T47D (cell line): ENCODE results near the gene CC2D2A.
A peak's percentile ranks its signal among the peaks of the same experiment; 100 is the strongest.

ENCODE experiments used
- DNase-seq, 2 experiments: peaks; one replicate each; pipeline versions ENCODE4 v3.0.0 to v3.0.0-alpha.2; 2011 to 2012; ENCODE audit warnings: low read depth in 1 of 2, low spot score in 1 of 2
- JUND ChIP-seq: IDR thresholded peaks from 2 replicates; pipeline ENCODE4 v1.6.1; 2012; ENCODE audit warnings: low read depth
- in situ Hi-C: cut with HindIII; loops from 2 replicates; pipeline ENCODE4 v1.10.0; 2016; ENCODE audit warnings: low sequenced_read_pairs, low pct_unique_long_range_greater_than_20kb

Gene CC2D2A

GRCh38 chr4:15444879-15445547 is 24.7 kb upstream of the CC2D2A start:
- in situ Hi-C loops = no loop called here
- DNase-seq = peak in 1 of 2 experiments; percentile 38
- TF ChIP-seq JUND = no peak

- in situ Hi-C loops = no loop called here
- no peak for DNase-seq
- TF ChIP-seq JUND = no peak
These were observed 18.4 kb upstream of the CC2D2A start for GRCh38 chr4:15451181-15451865.

- in situ Hi-C loops = no loop called here
- DNase-seq = no peak
- no peak for TF ChIP-seq JUND
These were observed 17.6 kb upstream of the CC2D2A start for GRCh38 chr4:15451866-15452765.

GRCh38 chr4:15455290-15455689 is 14.4 kb upstream of the CC2D2A start:
- no peak for TF ChIP-seq JUND
- DNase-seq = no peak
- in situ Hi-C loops = no loop called here

GRCh38 chr4:15457406-15458201 is 12.1 kb upstream of the CC2D2A start:
- TF ChIP-seq JUND = no peak
- in situ Hi-C loops = no loop called here
- DNase-seq = peak; percentile 16 to 37

- TF ChIP-seq JUND = no peak
- no peak for DNase-seq
- in situ Hi-C loops = no loop called here
These were observed 11.1 kb upstream of the CC2D2A start for GRCh38 chr4:15458616-15459015.

GRCh38 chr4:15459706-15460105 is 10.0 kb upstream of the CC2D2A start:
- no peak for DNase-seq
- in situ Hi-C loops = no loop called here
- TF ChIP-seq JUND = no peak

- in situ Hi-C loops = no loop called here
These were observed 3.1 kb upstream of the CC2D2A start for GRCh38 chr4:15466596-15466995.

GRCh38 chr4:15470128-15470475 is 420 bp downstream of the CC2D2A start:
- in situ Hi-C loops = no loop called here
- no peak for DNase-seq
- TF ChIP-seq JUND = no peak

More at GRCh38 chr4:15466596-15466995, 3.1 kb upstream of the CC2D2A start:
- TF ChIP-seq JUND = no peak
- no peak for DNase-seq

GRCh38 chr4:15476396-15476795 is 6.7 kb downstream of the CC2D2A start:
- in situ Hi-C loops = no loop called here
- no peak for TF ChIP-seq JUND
- no peak for DNase-seq

GRCh38 chr4:15478724-15479088 is 9.0 kb downstream of the CC2D2A start:
- in situ Hi-C loops = no loop called here
- DNase-seq = no peak
- TF ChIP-seq JUND = no peak
